ENCODE results near the gene BLMH.

BLMH gene

GRCh38 chr17:30241051-30241450 is 50.7 kb downstream of the BLMH start:
- CTCF ChIA-PET = no interaction called here
- POLR2A ChIA-PET (ENCODE audit: low non-redundant PET) = no interaction called here
- TF ChIP-seq CTCF (conservative IDR thresholded peaks at IDR 0.05; ENCODE audit: low read depth) = no peak
- no peak overlapping the region for H3K27ac ChIP-seq
- no peak for DNase-seq (ENCODE audit: low spot score)

DNA sequence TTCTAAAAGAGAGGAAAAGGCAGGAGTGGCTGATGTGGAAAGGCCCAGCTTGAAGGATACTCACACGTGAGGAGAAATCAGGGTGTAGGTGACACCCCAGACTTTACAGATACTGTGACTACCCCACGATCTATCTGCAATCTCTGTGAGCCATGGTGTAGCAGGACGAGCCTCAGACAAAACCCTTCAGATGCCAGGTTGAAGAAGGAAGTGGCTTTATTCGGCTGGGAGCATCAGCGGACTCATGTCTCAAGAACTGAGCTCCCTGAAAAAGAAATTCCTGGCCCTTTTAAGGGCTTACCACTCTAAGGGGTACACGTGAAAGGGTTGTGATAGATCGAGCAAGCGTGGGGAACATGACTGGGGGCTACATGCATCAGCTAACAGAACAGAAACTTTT is 51.6 kb downstream of the BLMH start:
- POLR2A ChIA-PET (ENCODE audit: low non-redundant PET) = no interaction called here
- no peak for DNase-seq (ENCODE audit: low spot score)
- CTCF ChIA-PET = no interaction called here
- H3K27ac ChIP-seq = no peak overlapping the region
- no peak for TF ChIP-seq CTCF (conservative IDR thresholded peaks at IDR 0.05; ENCODE audit: low read depth)

GRCh38 chr17:30239089-30239462 is 52.7 kb downstream of the BLMH start:
- POLR2A ChIA-PET (ENCODE audit: low non-redundant PET) = no interaction called here
- no peak for TF ChIP-seq CTCF (conservative IDR thresholded peaks at IDR 0.05; ENCODE audit: low read depth)
- H3K27ac ChIP-seq = no peak overlapping the region
- no peak for DNase-seq (ENCODE audit: low spot score)
- CTCF ChIA-PET = interaction anchor here (0.6 kb wide), 1 partner anchor 127 kb away, joined by 3 read pairs; no protein-coding TSS in a partner anchor

DNA sequence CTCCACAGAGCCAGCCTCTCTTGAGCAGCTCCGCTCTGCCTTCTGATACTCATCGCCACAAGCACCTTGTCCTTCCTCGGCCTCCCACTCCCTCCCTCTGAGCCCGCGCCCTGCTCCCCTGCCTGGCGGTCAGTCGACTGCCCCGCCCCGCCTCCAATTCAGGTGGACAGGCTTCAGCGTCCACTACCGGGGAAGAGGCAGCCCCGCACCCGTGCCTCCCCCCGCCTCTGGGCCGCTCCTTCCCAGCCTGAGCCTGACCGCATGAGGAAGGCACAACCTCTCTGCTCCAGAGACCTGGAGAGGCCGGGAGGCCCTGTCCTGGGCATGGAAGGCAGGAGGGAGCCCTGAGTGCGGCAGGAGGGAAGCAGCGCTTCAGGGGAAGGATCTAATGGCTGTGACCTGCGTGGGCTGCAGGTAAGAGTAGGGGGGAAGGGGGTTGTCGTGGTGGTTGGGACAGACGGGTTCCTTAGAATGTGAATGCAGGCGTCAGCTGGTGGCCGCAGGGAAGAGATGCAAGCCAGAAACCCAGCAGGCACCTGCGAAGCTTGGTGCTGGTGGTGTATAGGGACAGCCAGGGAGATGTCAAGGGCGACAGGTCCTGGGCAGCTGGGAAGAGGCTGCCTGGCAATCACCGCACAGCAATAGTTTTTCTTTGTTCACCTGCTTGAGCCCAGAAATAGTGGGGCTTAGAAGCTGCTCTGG is 53.2 kb downstream of the BLMH start:
- CTCF ChIA-PET = interaction anchor here (0.6 to 2.9 kb wide), 4 partner anchors 17 to 126 kb away, joined by 3 to 13 read pairs (median 5); no protein-coding TSS in a partner anchor
- no peak for DNase-seq (ENCODE audit: low spot score)
- TF ChIP-seq CTCF (conservative IDR thresholded peaks at IDR 0.05; ENCODE audit: low read depth) = no peak
- POLR2A ChIA-PET (ENCODE audit: low non-redundant PET) = no interaction called here
- H3K27ac ChIP-seq = no peak overlapping the region

- ChIA-PET POLR2A (ENCODE audit: low non-redundant PET) (no interaction called here), CTCF (interaction anchor here (0.6 to 2.9 kb wide), 3 partner anchors 18 to 114 kb away, joined by 4 to 13 read pairs (median 6); no protein-coding TSS in a partner anchor)
- no peak overlapping the region for H3K27ac ChIP-seq
- no peak for TF ChIP-seq CTCF (conservative IDR thresholded peaks at IDR 0.05; ENCODE audit: low read depth)
- no peak for DNase-seq (ENCODE audit: low spot score)
Measured at GRCh38 chr17:30238003-30238344, 53.8 kb downstream of the BLMH start.

GRCh38 chr17:30237296-30238002 is 54.3 kb downstream of the BLMH start:
- no peak for DNase-seq (ENCODE audit: low spot score)
- POLR2A ChIA-PET (ENCODE audit: low non-redundant PET) = no interaction called here
- no peak overlapping the region for H3K27ac ChIP-seq
- no peak for TF ChIP-seq CTCF (conservative IDR thresholded peaks at IDR 0.05; ENCODE audit: low read depth)
- CTCF ChIA-PET = interaction anchor here (0.6 to 3.0 kb wide), 4 partner anchors 18 to 132 kb away, joined by 3 to 22 read pairs (median 10); no protein-coding TSS in a partner anchor
